Measurements from ENCODE around the gene SLC38A1.

The SLC38A1 gene

GRCh38 chr12:46136249-46136648 is 132.6 kb downstream of the SLC38A1 start:
- Histone ChIP-seq H3K9me3 (ENCODE audit: control insufficient read depth, insufficient read depth, low read length) (no peaks in the 10 kb centered on the region), H3K4me3 (ENCODE audit: low read length) (no peak overlapping the region), H3K4me1 (ENCODE audit: control insufficient read depth, insufficient read depth, low read length) (peaks cover 2% of the 10 kb centered on the region; the same call in 1 of the 2 replicates), H3K36me3 (ENCODE audit: control insufficient read depth, insufficient read depth, low read length) (no peaks in the 10 kb centered on the region), H3K27ac (ENCODE audit: low read length) (no peak overlapping the region), H3K27me3 (ENCODE audit: control insufficient read depth, insufficient read depth, low read length) (no peaks in the 10 kb centered on the region)
- no CpG with 5 or more reads among the region's 2 CpGs for WGBS (ENCODE audit: insufficient coverage, insufficient read length)
- DNase-seq (ENCODE audit: low read depth, low spot score) = no peak

GRCh38 chr12:46135750-46136149 is 133.1 kb downstream of the SLC38A1 start:
- Histone ChIP-seq H3K9me3 (ENCODE audit: control insufficient read depth, insufficient read depth, low read length) (no peaks in the 10 kb centered on the region), H3K27me3 (ENCODE audit: control insufficient read depth, insufficient read depth, low read length) (no peaks in the 10 kb centered on the region), H3K4me3 (ENCODE audit: low read length) (no peak overlapping the region), H3K4me1 (ENCODE audit: control insufficient read depth, insufficient read depth, low read length) (peaks cover 2% of the 10 kb centered on the region; the same call in 1 of the 2 replicates), H3K27ac (ENCODE audit: low read length) (no peak overlapping the region), H3K36me3 (ENCODE audit: control insufficient read depth, insufficient read depth, low read length) (no peaks in the 10 kb centered on the region)
- no CpG with 5 or more reads among the region's 1 CpG for WGBS (ENCODE audit: insufficient coverage, insufficient read length)
- no peak for DNase-seq (ENCODE audit: low read depth, low spot score)

DNA sequence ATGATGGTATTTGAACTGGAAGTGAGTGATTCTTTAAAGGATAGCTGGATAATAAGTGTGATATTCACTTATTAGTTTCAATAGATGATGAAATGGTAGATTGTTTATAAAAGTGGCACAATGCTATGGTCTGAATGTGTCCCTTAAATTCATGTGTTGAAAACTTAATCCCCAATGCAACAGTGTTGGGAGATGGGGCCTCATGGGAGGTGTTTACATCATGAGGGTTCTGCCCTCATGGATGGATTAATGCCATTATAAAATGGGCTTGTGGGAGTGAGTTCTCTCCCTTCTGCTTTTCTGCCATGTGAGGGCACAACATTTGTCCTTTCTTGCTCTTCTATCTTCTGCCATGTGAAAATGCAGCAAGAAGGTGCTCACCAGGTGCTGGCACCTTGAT is 134.0 kb downstream of the SLC38A1 start:
- Histone ChIP-seq H3K4me3 (ENCODE audit: low read length) (no peak overlapping the region), H3K36me3 (ENCODE audit: control insufficient read depth, insufficient read depth, low read length) (no peaks in the 10 kb centered on the region), H3K4me1 (ENCODE audit: control insufficient read depth, insufficient read depth, low read length) (peaks cover 2% of the 10 kb centered on the region; the same call in 1 of the 2 replicates), H3K27me3 (ENCODE audit: control insufficient read depth, insufficient read depth, low read length) (no peaks in the 10 kb centered on the region), H3K27ac (ENCODE audit: low read length) (no peak overlapping the region), H3K9me3 (ENCODE audit: control insufficient read depth, insufficient read depth, low read length) (no peaks in the 10 kb centered on the region)
- DNase-seq (ENCODE audit: low read depth, low spot score) = no peak

DNA sequence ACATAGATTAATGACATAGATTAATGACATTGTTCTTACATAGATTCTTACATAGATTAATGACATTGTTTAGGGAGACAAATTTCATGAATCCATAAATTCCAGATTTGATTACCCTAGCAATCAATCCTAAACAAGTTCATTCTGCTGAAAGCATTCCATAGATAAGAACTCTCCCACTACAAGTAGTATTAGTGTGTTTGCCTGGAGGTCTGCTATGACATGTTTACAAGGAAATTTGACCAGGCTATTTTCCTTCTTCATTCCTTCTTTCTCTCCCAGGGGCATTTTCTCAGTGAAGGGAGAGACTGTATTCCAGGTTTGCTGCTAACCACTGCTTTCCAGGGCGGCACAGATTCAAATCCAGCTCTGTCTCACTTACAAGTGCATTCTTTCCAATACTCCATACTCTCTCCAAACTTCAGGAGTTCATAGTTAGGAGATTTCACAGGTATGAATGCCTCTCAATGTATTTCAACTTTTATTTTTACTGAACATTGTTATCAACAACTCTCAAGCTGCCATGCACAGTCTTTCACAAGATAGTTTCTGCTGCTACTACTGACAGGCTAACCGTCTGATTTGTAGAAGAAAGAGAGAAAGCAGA is 134.5 kb downstream of the SLC38A1 start:
- Histone ChIP-seq H3K36me3 (ENCODE audit: control insufficient read depth, insufficient read depth, low read length) (no peaks in the 10 kb centered on the region), H3K4me3 (ENCODE audit: low read length) (no peak overlapping the region), H3K4me1 (ENCODE audit: control insufficient read depth, insufficient read depth, low read length) (peaks cover 2% of the 10 kb centered on the region; the same call in 1 of the 2 replicates), H3K27ac (ENCODE audit: low read length) (no peak overlapping the region), H3K27me3 (ENCODE audit: control insufficient read depth, insufficient read depth, low read length) (no peaks in the 10 kb centered on the region), H3K9me3 (ENCODE audit: control insufficient read depth, insufficient read depth, low read length) (no peaks in the 10 kb centered on the region)
- DNase-seq (ENCODE audit: low read depth, low spot score) = no peak
- WGBS (ENCODE audit: insufficient coverage, insufficient read length) = no CpG with 5 or more reads among the region's 2 CpGs

DNA sequence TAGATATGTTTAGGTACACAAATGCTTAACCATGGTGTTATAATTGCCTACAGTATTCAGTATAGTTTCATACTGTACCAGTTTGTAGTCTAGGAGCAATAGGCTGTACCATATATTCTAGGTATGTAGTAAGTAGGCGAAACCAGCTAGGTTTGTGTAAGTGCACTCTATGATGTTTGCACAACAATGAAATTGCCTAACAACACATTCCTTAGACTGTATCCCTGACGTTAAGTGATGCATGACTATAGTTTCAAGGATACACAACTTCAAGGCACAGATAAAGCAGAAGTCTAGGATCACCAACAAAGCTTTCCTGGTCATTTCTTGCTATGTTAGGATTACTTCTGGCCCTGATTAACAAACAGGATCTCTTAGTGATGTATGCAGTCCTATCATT is 135.1 kb downstream of the SLC38A1 start:
- WGBS (ENCODE audit: insufficient coverage, insufficient read length) = no CpG with 5 or more reads among the region's 2 CpGs
- Histone ChIP-seq H3K27ac (ENCODE audit: low read length) (no peak overlapping the region), H3K36me3 (ENCODE audit: control insufficient read depth, insufficient read depth, low read length) (no peaks in the 10 kb centered on the region), H3K4me1 (ENCODE audit: control insufficient read depth, insufficient read depth, low read length) (peaks cover 2% of the 10 kb centered on the region; the same call in 1 of the 2 replicates), H3K4me3 (ENCODE audit: low read length) (no peak overlapping the region), H3K9me3 (ENCODE audit: control insufficient read depth, insufficient read depth, low read length) (no peaks in the 10 kb centered on the region), H3K27me3 (ENCODE audit: control insufficient read depth, insufficient read depth, low read length) (no peaks in the 10 kb centered on the region)
- DNase-seq (ENCODE audit: low read depth, low spot score) = no peak

Data from iPS DF 6.9 (cell line).